Fibroblast of the conjunctiva (primary cell): ENCODE results near the gene SMIM10L2A.
"Not testable (repeated sequence)": the region's sequence is repeated elsewhere in the genome, so short reads cannot be mapped to it uniquely, and the experiment has no call there.

ENCODE experiments used
- DNase-seq: peaks from one replicate; pipeline ENCODE4 v3.0.0-alpha.2; 2010; ENCODE audit warnings: low read depth

SMIM10L2A gene

GRCh38 chrX:135423173-135423864, 1.6 kb downstream of the SMIM10L2A start:
- DNase-seq = not testable (repeated sequence)

DNA sequence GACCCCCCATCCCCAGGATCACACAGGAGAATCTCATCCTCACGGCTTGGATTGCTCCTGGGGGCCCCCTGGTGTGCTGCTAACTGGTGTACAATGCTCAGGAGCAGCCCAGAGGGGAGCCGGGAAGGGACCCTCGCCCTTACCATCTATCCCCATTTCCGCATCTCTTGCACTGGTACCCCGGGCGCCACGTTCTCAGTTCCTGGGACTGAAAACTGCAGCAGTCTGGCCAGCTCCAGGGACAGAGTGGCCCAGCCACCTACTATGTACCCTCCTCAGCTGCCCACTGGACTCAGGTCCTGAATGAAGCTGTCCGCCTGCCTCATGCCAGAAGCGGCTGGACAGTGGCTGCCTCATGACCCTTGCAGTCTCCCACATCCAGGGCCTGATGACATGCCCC, 2.7 kb downstream of the SMIM10L2A start:
- no peak for DNase-seq

GRCh38 chrX:135425026-135425965, 3.6 kb downstream of the SMIM10L2A start:
- DNase-seq = no peak

DNA sequence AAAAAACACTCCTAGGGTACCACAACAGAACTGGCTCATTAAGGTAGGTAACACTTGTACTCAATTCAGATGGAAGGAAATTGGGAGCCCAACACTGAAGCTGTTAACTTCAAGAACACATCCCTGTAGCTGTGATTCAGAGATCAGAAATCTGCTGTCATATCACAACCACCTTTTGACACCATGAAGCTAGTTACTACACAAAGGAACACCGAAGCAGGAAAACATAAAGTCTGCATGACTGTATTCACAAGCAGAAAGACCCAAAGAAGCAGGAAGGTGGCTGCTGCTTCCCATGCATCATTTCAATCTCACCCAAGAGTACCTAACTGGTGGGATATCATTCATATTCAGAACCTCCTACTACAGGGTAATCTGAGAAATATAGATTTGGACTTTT, 7.7 kb downstream of the SMIM10L2A start:
- no peak for DNase-seq

DNA sequence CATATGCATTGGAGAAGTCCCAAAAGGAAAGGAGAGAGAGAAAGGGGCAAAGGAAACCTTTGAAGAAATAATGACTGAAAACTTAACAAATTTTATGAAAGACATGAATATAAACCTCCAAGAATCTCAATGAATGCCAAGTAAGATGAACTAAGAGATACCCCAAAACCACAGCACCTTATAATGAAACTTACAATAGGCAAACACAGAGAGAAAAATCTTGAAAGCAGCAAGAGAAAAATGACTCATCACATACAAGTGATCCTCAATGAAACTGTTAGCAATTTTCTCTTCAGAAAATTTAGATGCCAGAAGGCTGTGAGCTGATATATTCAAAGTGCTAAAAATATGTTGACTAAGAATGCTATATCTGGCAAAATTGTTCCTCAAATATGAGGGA, 10.1 kb downstream of the SMIM10L2A start:
- DNase-seq = no peak

- no peak for DNase-seq
Observed at GRCh38 chrX:135432453-135432852, 10.7 kb downstream of the SMIM10L2A start.

DNA sequence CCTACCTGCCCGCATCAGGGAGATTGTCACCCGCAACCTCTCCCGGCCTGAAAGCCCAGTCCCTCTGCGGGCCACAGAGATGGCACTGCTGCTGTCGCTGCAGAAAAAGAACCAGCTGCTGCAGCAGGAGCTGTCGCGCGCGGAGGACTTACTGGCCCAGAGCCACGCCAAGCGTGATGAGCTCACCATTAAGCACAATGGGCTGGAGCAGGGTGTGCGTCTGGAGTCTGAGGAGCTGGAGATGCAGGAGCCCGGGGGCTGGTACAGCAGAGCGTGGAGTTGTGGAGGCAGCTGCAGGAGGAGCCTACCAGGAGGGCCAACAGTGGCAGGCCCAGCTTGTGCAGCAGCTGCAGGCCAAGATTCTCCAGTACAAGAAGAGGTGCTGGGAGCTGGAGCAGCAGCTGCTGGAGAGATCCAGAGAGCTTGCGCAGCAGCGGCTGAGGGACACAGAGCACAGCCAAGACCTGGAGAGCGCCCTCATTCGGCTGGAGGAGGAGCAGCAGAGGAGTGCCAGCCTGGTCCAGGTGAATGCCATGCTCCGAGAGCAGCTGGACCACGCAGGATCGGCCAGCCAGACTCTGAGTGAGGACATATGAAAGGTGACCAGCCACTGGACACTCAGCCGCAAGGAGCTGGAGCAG, 11.3 kb downstream of the SMIM10L2A start:
- DNase-seq = no peak

DNA sequence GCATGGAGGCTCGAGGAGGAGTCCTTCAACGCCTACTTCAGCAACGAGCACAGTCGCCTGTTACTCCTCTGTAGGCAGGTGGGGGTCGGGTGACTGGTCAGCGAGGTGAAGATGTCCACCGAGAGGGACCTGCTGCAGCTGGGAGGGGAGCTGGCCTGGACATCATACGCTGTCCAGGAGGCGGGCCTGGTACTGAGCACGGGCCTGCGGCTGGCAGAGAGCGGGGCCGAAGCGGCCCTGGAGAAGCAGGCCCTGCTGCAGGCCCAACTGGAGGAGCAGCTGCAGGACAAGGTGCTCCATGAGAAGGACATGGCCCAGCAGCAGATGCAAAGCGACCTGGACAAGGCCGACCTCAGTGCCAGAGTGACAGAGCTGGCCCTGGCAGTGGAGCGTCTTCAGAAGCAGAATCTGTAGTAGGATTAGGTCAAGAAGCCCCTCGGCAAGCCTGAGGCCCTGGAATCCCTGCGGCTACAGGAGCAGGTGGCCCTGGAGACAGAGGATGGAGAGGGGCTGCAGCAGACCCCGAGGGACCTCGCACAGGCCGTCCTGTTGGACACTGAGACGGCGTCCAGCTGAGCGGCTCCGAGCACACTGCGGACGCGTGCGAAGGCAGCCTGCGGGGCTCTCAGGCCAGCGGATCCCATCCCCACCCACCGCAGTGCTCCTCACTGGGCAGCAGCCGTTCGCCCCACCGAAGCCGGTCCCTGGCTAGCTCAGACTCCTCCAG, 11.9 kb downstream of the SMIM10L2A start:
- DNase-seq = no peak

DNA sequence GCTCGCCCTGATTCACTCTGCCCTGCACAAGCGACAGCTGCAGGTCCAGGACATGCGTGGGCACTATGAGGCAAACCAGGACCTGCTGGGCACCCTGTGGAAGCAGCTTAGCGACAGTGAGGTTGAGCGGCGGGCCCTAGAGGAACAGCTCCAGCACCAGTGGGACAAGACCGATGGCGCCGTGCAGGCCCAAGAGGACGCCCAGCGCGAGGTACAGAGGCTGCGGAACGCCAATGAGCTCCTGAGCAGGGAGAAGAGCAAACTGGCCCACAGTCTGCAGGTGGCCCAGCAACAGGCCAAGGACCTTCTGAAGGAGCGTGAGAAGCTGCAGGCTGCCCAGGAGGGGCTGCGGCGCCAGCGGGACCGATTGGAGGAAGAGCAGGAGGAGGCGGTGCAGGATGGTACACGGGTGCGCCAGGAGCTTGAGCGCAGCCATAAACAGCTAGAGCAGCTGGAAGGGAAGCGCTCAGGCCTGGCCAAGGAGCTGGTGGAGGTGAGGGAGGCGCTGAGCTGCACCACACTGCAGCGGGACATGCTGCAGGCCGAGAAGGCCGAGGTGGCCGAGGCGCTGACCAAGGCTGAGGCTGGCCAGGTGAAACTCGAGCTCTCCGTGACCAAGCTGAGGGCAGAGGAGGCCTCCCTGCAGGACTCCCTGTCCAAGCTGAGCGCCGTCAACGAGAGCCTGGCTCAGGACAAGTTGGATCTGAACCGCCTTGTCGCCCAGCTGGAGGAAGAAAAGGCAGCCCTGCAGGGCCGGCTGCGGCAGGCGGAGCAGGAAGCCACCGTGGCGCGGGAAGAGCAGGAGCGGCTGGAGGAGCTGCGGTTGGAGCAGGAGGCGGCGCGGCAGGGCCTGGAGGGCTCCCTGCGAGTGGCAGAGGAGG, 12.8 kb downstream of the SMIM10L2A start:
- DNase-seq = no peak

DNA sequence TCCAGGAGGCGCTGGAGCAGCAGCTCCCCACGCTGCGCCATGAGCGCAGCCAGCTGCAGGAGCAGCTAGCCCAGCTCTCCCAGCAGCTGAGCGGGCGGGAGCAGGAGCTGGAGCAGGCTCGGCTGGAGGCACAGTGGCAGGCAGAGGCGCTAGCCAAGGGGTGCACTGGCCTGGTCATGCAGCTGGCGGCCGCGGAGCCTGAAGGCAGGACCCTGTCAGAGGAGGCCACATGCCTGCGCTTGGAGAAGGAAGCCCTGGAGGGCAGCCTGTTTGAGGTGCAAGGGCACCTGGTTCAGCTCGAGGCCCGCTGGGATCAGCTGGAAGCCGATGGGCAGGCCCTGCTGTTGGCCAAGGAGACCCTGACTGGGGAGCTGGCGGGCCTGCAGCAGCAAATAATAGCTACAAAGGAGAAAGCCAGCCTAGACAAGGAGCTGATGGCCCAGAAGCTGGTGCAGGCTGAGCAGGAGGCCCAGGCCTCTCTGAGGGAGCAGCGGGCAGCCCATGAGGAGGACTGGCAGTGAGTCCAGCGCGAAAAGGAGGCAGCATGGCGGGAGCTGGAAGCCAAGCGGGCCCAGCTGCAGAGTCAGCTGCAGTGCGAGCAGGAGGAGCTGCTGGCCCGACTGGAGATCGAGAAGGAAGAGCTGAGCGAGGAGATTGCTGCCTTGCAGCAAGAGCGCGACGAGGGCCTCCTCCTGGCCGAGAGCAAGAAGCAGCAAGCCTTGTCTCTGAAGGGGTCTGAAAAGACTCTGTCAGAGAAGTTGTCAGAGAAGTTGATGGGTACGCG, 13.6 kb downstream of the SMIM10L2A start:
- DNase-seq = no peak

GRCh38 chrX:135435933-135436332, 14.2 kb downstream of the SMIM10L2A start:
- DNase-seq = no peak

DNA sequence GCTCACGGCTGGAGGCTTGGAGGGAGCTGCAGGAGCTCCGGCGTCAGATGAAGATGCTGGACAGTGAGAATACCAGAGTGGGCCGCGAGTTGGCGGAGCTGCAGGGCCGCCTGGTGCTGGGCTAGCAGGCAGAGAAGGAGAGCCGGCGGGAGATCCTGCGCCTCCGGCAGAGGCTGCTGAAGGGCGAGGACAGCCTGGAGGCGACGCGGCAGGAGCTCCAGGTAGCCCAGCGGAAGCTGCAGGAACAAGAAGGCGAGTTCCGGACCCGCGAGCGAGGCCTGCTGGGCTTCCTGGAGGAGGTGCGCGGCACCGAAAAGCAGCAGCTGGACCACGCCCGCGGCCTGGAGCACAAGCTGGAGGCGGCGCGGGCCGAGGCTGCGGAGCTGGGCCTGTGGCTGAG, 14.7 kb downstream of the SMIM10L2A start:
- no peak for DNase-seq

- DNase-seq = no peak
Observed at GRCh38 chrX:135436966-135437866, 15.5 kb downstream of the SMIM10L2A start.

DNA sequence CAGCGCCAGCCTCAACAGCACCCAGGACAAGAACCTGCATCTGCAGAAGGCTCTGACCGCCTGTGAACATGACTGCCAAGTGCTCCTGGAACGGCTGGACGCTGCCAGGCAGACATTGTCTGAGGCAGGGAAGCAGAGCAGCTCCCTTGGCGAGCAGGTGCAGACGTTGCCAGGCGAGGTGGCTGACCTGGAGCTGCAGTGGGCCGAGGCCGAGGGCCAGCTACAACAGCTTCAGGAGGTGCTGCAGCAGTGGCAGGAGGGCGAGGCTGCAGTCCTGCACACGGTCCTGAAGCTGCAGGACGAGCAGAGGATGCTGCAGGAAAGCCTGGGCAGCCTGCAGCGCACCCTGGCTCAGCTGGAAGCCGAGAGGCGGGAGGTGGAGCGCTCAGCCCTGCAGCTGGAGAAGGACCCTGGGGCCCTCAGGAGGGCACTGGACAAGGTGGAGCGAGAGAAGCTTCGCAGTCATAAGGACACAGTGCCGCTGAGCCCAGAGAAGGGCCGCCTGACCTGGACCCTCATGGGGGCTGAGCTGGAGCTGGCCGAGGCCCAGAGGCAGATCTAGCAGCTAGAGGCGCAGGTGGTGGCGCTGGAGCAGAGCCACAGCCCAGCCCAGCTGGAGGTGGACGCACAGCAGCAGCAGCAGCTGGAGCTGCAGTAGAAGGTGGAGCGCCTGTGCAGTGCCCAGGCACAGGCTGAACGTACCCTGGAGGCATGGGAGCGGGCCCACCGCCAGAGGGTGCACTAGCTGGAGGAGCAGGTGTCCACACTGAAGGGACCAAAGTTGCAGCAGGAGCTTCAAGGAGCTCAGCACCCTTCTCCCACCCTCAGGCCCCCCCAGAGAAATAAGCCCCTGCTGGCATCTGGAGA, 16.4 kb downstream of the SMIM10L2A start:
- DNase-seq = no peak

- DNase-seq = no peak
Observed at GRCh38 chrX:135438734-135439043, 16.9 kb downstream of the SMIM10L2A start.

- DNase-seq = no peak
Observed at GRCh38 chrX:135449637-135450550, 28.1 kb downstream of the SMIM10L2A start.

DNA sequence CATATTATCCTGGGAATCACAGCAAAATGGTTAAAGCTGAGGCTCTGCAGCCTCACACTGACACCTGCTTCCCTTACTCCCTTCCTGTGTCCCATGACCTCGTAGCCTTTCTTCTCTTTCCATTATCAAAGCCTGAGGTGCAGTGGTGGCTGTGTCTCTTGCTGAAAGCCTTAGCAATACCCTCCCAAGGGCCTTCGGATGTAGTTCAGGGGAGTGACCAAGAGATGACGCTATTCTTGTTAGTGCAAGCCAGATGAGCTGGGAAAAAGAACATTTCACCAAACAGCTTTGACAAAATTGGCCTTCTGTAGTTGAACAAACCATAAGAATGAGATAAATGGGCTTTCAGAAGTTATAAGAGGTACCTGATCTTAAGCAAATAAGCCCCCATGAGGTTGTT, 31.6 kb downstream of the SMIM10L2A start:
- no peak for DNase-seq
